GM19025 (cell line): ENCODE data around the gene CERS5.
"Not testable (repeated sequence)": the region's sequence is repeated elsewhere in the genome, so short reads cannot be mapped to it uniquely, and the experiment has no call there.

Experiments
- ATAC-seq: cut with Tn5 transposase; IDR thresholded peaks from one replicate; pipeline ENCODE4 v1.9.1; 2021; ENCODE audit warnings: mild to moderate bottlenecking, low read depth, moderate library complexity; ENCODE audit not compliant: unreplicated experiment

Gene CERS5

GRCh38 chr12:50187084-50187900 lies 20.1 kb upstream of the CERS5 start:
- ATAC-seq, result no peak

GRCh38 chr12:50186681-50187080 lies 19.5 kb upstream of the CERS5 start:
- ATAC-seq, result no peak

GRCh38 chr12:50185970-50186663 lies 18.9 kb upstream of the CERS5 start:
- no peak for ATAC-seq

- no peak for ATAC-seq
These were observed 18.2 kb upstream of the CERS5 start for GRCh38 chr12:50185301-50185895.

GRCh38 chr12:50184261-50184660 lies 17.1 kb upstream of the CERS5 start:
- no peak for ATAC-seq

GRCh38 chr12:50182461-50182860 lies 15.3 kb upstream of the CERS5 start:
- ATAC-seq, result no peak

- no peak for ATAC-seq
These were observed 14.5 kb upstream of the CERS5 start for GRCh38 chr12:50181691-50182090.

GRCh38 chr12:50175716-50176026 lies 8.5 kb upstream of the CERS5 start:
- no peak for ATAC-seq

- ATAC-seq, result no peak
These were observed 8.0 kb upstream of the CERS5 start for GRCh38 chr12:50174971-50175715.

- ATAC-seq, result peak; percentile 24
These were observed 445 bp downstream of the CERS5 start for GRCh38 chr12:50166799-50167048.

- no peak for ATAC-seq
These were observed 2.2 kb downstream of the CERS5 start for GRCh38 chr12:50164963-50165362.

- ATAC-seq, result no peak
These were observed 4.9 kb downstream of the CERS5 start for GRCh38 chr12:50162230-50162629.

GRCh38 chr12:50160643-50161042 lies 6.5 kb downstream of the CERS5 start:
- ATAC-seq, result no peak

- ATAC-seq, result no peak
These were observed 9.9 kb downstream of the CERS5 start for GRCh38 chr12:50157259-50157658.

GRCh38 chr12:50156641-50157040 lies 10.5 kb downstream of the CERS5 start:
- no peak for ATAC-seq

- ATAC-seq, result not testable (repeated sequence)
These were observed 12.2 kb downstream of the CERS5 start for GRCh38 chr12:50154947-50155346.

GRCh38 chr12:50151047-50151687 lies 16.0 kb downstream of the CERS5 start:
- no peak for ATAC-seq

GRCh38 chr12:50149311-50149710 lies 17.9 kb downstream of the CERS5 start:
- no peak for ATAC-seq

GRCh38 chr12:50148011-50148410 lies 19.2 kb downstream of the CERS5 start:
- ATAC-seq, result not testable (repeated sequence)

- ATAC-seq, result no peak
These were observed 19.9 kb downstream of the CERS5 start for GRCh38 chr12:50147281-50147680.

GRCh38 chr12:50145439-50145838 lies 21.7 kb downstream of the CERS5 start:
- no peak for ATAC-seq
